Keratinocyte (primary cell): ENCODE measurements around the gene RNF144A. TPM values are rescaled to one million over a fixed set of nuclear protein-coding genes. Genes with fewer than 3 reads are reported as not detected.

Source experiments
- DNase-seq: peaks from one replicate; pipeline ENCODE4 v3.0.0-alpha.2; 2011; ENCODE audit warnings: low read depth, missing footprints, low spot score
- FAIRE-seq: peaks from 2 replicates; lab custom pipeline; 2011; peaks lifted over from hg19 to GRCh38; lab: Jason Lieb, UNC
- H2AFZ ChIP-seq: 2 replicates; pipeline ENCODE4 v1.6.0; 2012; ENCODE audit warnings: low read length, control low read depth, inconsistent platforms; ENCODE audit not compliant: control insufficient read depth
- H3K27ac ChIP-seq: 2 replicates; pipeline ENCODE4 v1.5.1; 2011; ENCODE audit warnings: low read length; ENCODE audit not compliant: control insufficient read depth, insufficient read depth
- H3K27me3 ChIP-seq: 3 replicates; pipeline ENCODE4 v1.6.0; 2011; ENCODE audit warnings: low read length; ENCODE audit not compliant: control insufficient read depth, insufficient read depth; ENCODE audit errors: extremely low read depth
- H3K36me3 ChIP-seq, 2 experiments: 2 replicates in 1 of 2; 3 replicates in 1 of 2; pipeline ENCODE4 v1.5.1; 2011; ENCODE audit warnings: low read length in 2 of 2, mild to moderate bottlenecking in 1 of 2; ENCODE audit not compliant: control insufficient read depth in 2 of 2, insufficient read depth in 2 of 2; ENCODE audit errors: extremely low read depth in 1 of 2
- H3K4me1 ChIP-seq: 3 replicates; pipeline ENCODE4 v1.5.1; 2011; ENCODE audit warnings: low read length; ENCODE audit not compliant: control insufficient read depth, insufficient read depth; ENCODE audit errors: extremely low read depth
- H3K4me2 ChIP-seq: 3 replicates; pipeline ENCODE4 v1.6.0; 2011; ENCODE audit warnings: low read depth, low read length; ENCODE audit not compliant: control insufficient read depth, insufficient read depth; ENCODE audit errors: extremely low read depth
- H3K4me3 ChIP-seq, 3 experiments: fragments of 200-600 bp in 1 of 3; sonication (generic) in 1 of 3; 2 replicates in 2 of 3; 3 replicates in 1 of 3; pipeline ENCODE4 v1.5.1; 2011 to 2016; ENCODE audit warnings: low read length in 3 of 3, mild to moderate bottlenecking in 3 of 3, control low read depth in 2 of 3, inconsistent platforms in 1 of 3, low read depth in 1 of 3, mixed read lengths in 1 of 3, mixed run types in 1 of 3, moderate library complexity in 1 of 3; ENCODE audit not compliant: control insufficient read depth in 2 of 3, insufficient read depth in 2 of 3; ENCODE audit errors: extremely low read depth in 1 of 3
- H3K79me2 ChIP-seq: 2 replicates; pipeline ENCODE4 v1.6.0; 2012; ENCODE audit warnings: low read length; ENCODE audit not compliant: control insufficient read depth, insufficient read depth
- H3K9ac ChIP-seq: 3 replicates; pipeline ENCODE4 v1.6.0; 2011; ENCODE audit warnings: low read length; ENCODE audit not compliant: control insufficient read depth, insufficient read depth; ENCODE audit errors: extremely low read depth
- H3K9me1 ChIP-seq: 3 replicates; pipeline ENCODE4 v1.6.0; 2011; ENCODE audit warnings: low read length; ENCODE audit not compliant: control insufficient read depth, insufficient read depth; ENCODE audit errors: extremely low read depth
- H3K9me3 ChIP-seq: 2 replicates; pipeline ENCODE4 v1.5.1; 2012; ENCODE audit warnings: low read depth, low read length; ENCODE audit not compliant: control insufficient read depth
- H4K20me1 ChIP-seq: 3 replicates; pipeline ENCODE4 v1.6.0; 2011; ENCODE audit warnings: low read length; ENCODE audit not compliant: control insufficient read depth, insufficient read depth; ENCODE audit errors: extremely low read depth
- EZH2 ChIP-seq: IDR thresholded peaks from one replicate; pipeline ENCODE4 v1.6.1; 2012; ENCODE audit warnings: inconsistent platforms, mild to moderate bottlenecking, low read length, moderate library complexity
- dilution Hi-C: fragments of 300-500 bp; cut with MboI; formaldehyde crosslinking; loops from one replicate; pipeline ENCODE4 v1.7.0; 2020; ENCODE audit warnings: low sequenced_read_pairs; ENCODE audit not compliant: extremely low pct_ligation_motif_present
- polyA plus RNA-seq, 5 experiments: library from polyadenylated mRNA; depleted of rRNA in 3 of 5; stranded (reverse) in 3 of 5; stranded (forward) in 1 of 5; unstranded in 1 of 5; fragments of >200 nt; gene quantifications; 1 replicate in 1 of 5; 2 replicates in 3 of 5; 3 replicates in 1 of 5; pipeline versions ENCODE4 v1.2.1 to v1.2.3, GENCODE V29; 2011 to 2012; ENCODE audit warnings: missing spikeins in 2 of 5, low read depth in 1 of 5, low replicate concordance in 1 of 5
- TF ChIP-seq, protein P1 (sequence below), 3 experiments: IDR thresholded peaks in 1 of 3; conservative IDR thresholded peaks in 1 of 3; optimal IDR thresholded peaks in 1 of 3; 2 replicates in 2 of 3; 3 replicates in 1 of 3; pipeline versions ENCODE3 to v1.5.1; 2011; ENCODE audit warnings: low read length in 3 of 3, mild to moderate bottlenecking in 3 of 3, moderate library complexity in 2 of 3, control low read depth in 1 of 3, inconsistent platforms in 1 of 3; ENCODE audit not compliant: insufficient read depth in 2 of 3; ENCODE audit errors: extremely low read depth in 1 of 3

The RNF144A gene
- polyA plus RNA-seq, 1 donor (not counting 4 experiments of a cell fraction or from before 2014, with no cell fraction given): 1.4 TPM

DNA sequence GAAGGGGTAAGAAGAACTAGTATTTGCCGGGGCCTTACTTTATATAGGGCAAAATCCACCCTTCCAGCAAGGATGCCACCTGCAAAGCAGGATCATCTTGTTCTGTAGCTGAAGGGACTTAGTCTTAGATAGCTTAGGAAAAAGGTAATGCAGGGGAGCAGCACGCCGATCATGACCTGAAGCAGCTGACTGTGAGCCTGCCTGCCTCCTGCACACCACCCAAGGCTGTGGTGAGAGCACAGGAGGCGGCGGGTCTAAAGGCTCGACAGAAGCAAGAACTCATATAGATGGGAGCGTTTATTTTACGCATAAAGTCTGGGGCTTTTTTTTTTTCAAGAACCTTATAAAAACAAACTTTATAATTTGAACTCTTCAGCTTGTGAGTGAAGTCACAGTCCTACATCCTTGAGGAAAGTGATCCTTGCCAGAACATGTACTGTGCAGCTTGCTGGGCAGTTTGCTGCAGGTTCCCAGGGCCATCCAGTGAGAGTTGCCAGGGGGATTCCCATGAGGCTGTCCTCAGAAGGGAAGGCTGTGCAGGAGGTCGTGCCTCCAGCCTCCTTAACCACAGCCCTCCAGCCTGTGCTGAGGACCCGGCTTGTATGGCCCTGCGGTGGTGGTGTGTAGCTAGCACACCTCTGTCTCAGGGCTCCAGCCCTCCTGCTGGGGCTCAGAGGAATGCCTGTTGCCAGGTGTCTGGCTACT lies 92.1 kb downstream of the RNF144A start:
- DNase-seq: no peak
- no peaks in the 10 kb centered on the region for H3K9me1 ChIP-seq
- H2AFZ ChIP-seq: no peak overlapping the region
- no peak overlapping the region for H3K27ac ChIP-seq
- H3K9ac ChIP-seq: no peak overlapping the region
- H3K4me3 ChIP-seq: no peak overlapping the region
- H3K4me1 ChIP-seq: no peaks in the 10 kb centered on the region
- H3K4me2 ChIP-seq: no peak overlapping the region
- no peaks in the 10 kb centered on the region for H3K79me2 ChIP-seq
- no peaks in the 10 kb centered on the region for H3K9me3 ChIP-seq
- H3K36me3 ChIP-seq: no peaks in the 10 kb centered on the region
- no peaks in the 10 kb centered on the region for H4K20me1 ChIP-seq
- no peaks in the 10 kb centered on the region for H3K27me3 ChIP-seq
- dilution Hi-C loops: no loop called here
- FAIRE-seq: no peak
- TF ChIP-seq EZH2: no peak
- TF ChIP-seq, protein P1, sequence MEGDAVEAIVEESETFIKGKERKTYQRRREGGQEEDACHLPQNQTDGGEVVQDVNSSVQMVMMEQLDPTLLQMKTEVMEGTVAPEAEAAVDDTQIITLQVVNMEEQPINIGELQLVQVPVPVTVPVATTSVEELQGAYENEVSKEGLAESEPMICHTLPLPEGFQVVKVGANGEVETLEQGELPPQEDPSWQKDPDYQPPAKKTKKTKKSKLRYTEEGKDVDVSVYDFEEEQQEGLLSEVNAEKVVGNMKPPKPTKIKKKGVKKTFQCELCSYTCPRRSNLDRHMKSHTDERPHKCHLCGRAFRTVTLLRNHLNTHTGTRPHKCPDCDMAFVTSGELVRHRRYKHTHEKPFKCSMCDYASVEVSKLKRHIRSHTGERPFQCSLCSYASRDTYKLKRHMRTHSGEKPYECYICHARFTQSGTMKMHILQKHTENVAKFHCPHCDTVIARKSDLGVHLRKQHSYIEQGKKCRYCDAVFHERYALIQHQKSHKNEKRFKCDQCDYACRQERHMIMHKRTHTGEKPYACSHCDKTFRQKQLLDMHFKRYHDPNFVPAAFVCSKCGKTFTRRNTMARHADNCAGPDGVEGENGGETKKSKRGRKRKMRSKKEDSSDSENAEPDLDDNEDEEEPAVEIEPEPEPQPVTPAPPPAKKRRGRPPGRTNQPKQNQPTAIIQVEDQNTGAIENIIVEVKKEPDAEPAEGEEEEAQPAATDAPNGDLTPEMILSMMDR (optimal IDR thresholded peaks at IDR 0.05 in 1 of 3, IDR thresholded peaks at IDR 0.05 in 1 of 3, conservative IDR thresholded peaks at IDR 0.05 in 1 of 3; ENCODE audit: extremely low read depth in 1 of 3, insufficient read depth in 2 of 3, low read length in 3 of 3): no peak

DNA sequence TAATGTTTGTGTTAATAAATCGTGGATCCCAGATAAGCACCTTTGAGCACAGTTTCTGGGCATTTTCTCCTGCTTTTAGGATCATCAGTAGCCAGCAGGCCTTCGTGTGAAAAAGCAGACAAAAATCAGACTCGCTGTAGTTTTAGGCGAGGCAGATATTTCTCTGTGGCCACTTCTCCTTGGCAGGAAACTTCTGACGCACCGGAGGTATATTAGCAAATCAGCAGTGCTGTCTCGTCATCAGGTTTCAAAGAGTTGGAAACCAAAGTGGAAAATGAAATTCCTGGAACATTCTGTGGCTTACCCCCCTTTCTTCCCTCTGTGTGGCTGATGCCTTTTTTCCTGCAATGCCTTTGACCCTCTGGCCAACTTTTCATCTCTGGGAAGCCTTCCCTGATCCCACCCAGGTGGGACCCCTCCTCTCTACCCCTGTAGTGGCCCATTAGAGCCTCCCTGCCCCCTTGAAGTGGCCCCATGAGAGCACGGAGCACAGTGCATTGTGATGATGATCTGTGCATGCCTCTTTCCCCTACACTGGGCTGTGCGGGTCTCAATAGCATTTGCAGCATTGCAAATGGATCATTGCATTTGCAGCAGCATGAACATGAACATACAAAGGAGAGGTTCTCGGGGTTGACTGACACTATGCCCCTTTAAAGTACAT lies 93.3 kb downstream of the RNF144A start:
- Histone ChIP-seq H3K9me3 (no peaks in the 10 kb centered on the region), H3K9me1 (no peaks in the 10 kb centered on the region), H2AFZ (no peak overlapping the region), H3K36me3 (no peaks in the 10 kb centered on the region), H3K27me3 (no peaks in the 10 kb centered on the region), H3K4me1 (no peaks in the 10 kb centered on the region), H4K20me1 (no peaks in the 10 kb centered on the region), H3K27ac (no peak overlapping the region), H3K4me2 (no peak overlapping the region), H3K79me2 (no peaks in the 10 kb centered on the region), H3K9ac (no peak overlapping the region), H3K4me3 (no peak overlapping the region)
- TF ChIP-seq, protein P1 (optimal IDR thresholded peaks at IDR 0.05 in 1 of 3, IDR thresholded peaks at IDR 0.05 in 1 of 3, conservative IDR thresholded peaks at IDR 0.05 in 1 of 3; ENCODE audit: extremely low read depth in 1 of 3, insufficient read depth in 2 of 3, low read length in 3 of 3): no peak
- no peak for TF ChIP-seq EZH2
- dilution Hi-C loops: no loop called here
- FAIRE-seq (no peak), DNase-seq (no peak)
